LoVo (cell line): Measurements from ENCODE around the gene MCCD1.

Experiments used
- DNase-seq: peaks from one replicate; pipeline ENCODE4 v3.0.0-alpha.2; 2016; ENCODE audit warnings: low spot score

Gene MCCD1

GRCh38 chr6:31513456-31514165 is 15.2 kb upstream of the MCCD1 start:
- no peak for DNase-seq

GRCh38 chr6:31521835-31522234 is 6.9 kb upstream of the MCCD1 start:
- no peak for DNase-seq

GRCh38 chr6:31525553-31525931 is 3.2 kb upstream of the MCCD1 start:
- no peak for DNase-seq

- no peak for DNase-seq
Measured at GRCh38 chr6:31525932-31526591, 2.7 kb upstream of the MCCD1 start.

GRCh38 chr6:31528307-31528777 is 420 bp upstream of the MCCD1 start:
- DNase-seq = no peak

- DNase-seq = no peak
Measured at GRCh38 chr6:31529329-31530150, 778 bp downstream of the MCCD1 start.

- no peak for DNase-seq
Measured at GRCh38 chr6:31530659-31531058, 1.9 kb downstream of the MCCD1 start.

GRCh38 chr6:31531162-31531561 is 2.4 kb downstream of the MCCD1 start:
- DNase-seq = no peak

GRCh38 chr6:31531771-31532643 is 3.2 kb downstream of the MCCD1 start:
- no peak for DNase-seq

GRCh38 chr6:31532644-31533454 is 4.1 kb downstream of the MCCD1 start:
- no peak for DNase-seq

- DNase-seq = no peak
Measured at GRCh38 chr6:31533455-31533841, 4.7 kb downstream of the MCCD1 start.

- DNase-seq = no peak
Measured at GRCh38 chr6:31534011-31534410, 5.2 kb downstream of the MCCD1 start.

- no peak for DNase-seq
Measured at GRCh38 chr6:31534521-31535040, 5.8 kb downstream of the MCCD1 start.

GRCh38 chr6:31535538-31536324 is 7.0 kb downstream of the MCCD1 start:
- no peak for DNase-seq

GRCh38 chr6:31538805-31539400 is 10.1 kb downstream of the MCCD1 start:
- DNase-seq = no peak

- no peak for DNase-seq
Measured at GRCh38 chr6:31540640-31541039, 11.9 kb downstream of the MCCD1 start.

GRCh38 chr6:31541059-31541657 is 12.4 kb downstream of the MCCD1 start:
- peak; percentile 50 for DNase-seq

- peak; percentile 97 for DNase-seq
Measured at GRCh38 chr6:31541658-31542521, 13.1 kb downstream of the MCCD1 start, which contains the start of gene DDX39B. Gene DDX39B (minus strand): TSS chr6:31542003. CDS start chr6:31540532, 1,471 bp downstream.
